HepG2 (cell line): ENCODE measurements around the gene MEGF6. TPM values are rescaled to one million over a fixed set of nuclear protein-coding genes. Genes with fewer than 3 reads are reported as not detected.

Experiments
- MED8 ChIP-seq: sonication (generic); formaldehyde crosslinking; IDR thresholded peaks from 2 replicates; pipeline ENCODE4 v1.8.1; 2023; ENCODE audit warnings: mild to moderate bottlenecking, missing genetic modification reagents; ENCODE audit not compliant: insufficient replicate concordance
- SOX5 ChIP-seq: IDR thresholded peaks from 2 replicates; pipeline ENCODE4 v1.6.1; 2016; ENCODE audit warnings: borderline replicate concordance
- ZNF547 ChIP-seq: sonication (generic); formaldehyde crosslinking; IDR thresholded peaks from 2 replicates; pipeline ENCODE4 v1.5.1; 2020; ENCODE audit warnings: mild to moderate bottlenecking, missing genetic modification reagents
- polyA plus RNA-seq, 8 experiments: library from polyadenylated mRNA; depleted of rRNA in 3 of 8; stranded (reverse) in 7 of 8; unstranded in 1 of 8; fragments of >200 nt; fragmentation: Illumina TruSeq in 4 of 8; extraction: Trizol in 4 of 8; gene quantifications; 2 replicates each; pipeline versions ENCODE4 v1.2.1 to v1.2.3, GENCODE V29; 2011 to 2016; ENCODE audit warnings: low read depth in 4 of 8, missing spikeins in 1 of 8, mixed read lengths in 1 of 8; ENCODE audit not compliant: insufficient read depth in 1 of 8
- total RNA-seq, 5 experiments: library from RNA; depleted of rRNA; stranded (reverse); fragments of >200 nt; fragmentation: Illumina TruSeq; extraction: Trizol; gene quantifications; 2 replicates each; pipeline ENCODE4 v1.2.3, GENCODE V29; 2016; ENCODE audit warnings: low read depth in 1 of 5
- TF ChIP-seq, protein P1 (sequence below): sonication (generic); formaldehyde crosslinking; IDR thresholded peaks from 2 replicates; pipeline ENCODE4 v1.4.0; 2020; ENCODE audit warnings: missing genetic modification reagents, borderline replicate concordance
- TF ChIP-seq, protein P2 (sequence below): sonication (generic); formaldehyde crosslinking; IDR thresholded peaks from 2 replicates; pipeline ENCODE4 v1.4.0; 2020; ENCODE audit warnings: missing genetic modification reagents, borderline replicate concordance
- TF ChIP-seq, protein P3 (sequence below): sonication (generic); formaldehyde crosslinking; IDR thresholded peaks from 2 replicates; pipeline ENCODE4 v1.4.0; 2020; ENCODE audit warnings: mild to moderate bottlenecking, missing genetic modification reagents

The MEGF6 gene
- total and polyA plus RNA-seq, 2 of the 13 experiments (the other 11 are each of a cell fraction or from before 2014, with no cell fraction given) = 1.9 TPM

DNA sequence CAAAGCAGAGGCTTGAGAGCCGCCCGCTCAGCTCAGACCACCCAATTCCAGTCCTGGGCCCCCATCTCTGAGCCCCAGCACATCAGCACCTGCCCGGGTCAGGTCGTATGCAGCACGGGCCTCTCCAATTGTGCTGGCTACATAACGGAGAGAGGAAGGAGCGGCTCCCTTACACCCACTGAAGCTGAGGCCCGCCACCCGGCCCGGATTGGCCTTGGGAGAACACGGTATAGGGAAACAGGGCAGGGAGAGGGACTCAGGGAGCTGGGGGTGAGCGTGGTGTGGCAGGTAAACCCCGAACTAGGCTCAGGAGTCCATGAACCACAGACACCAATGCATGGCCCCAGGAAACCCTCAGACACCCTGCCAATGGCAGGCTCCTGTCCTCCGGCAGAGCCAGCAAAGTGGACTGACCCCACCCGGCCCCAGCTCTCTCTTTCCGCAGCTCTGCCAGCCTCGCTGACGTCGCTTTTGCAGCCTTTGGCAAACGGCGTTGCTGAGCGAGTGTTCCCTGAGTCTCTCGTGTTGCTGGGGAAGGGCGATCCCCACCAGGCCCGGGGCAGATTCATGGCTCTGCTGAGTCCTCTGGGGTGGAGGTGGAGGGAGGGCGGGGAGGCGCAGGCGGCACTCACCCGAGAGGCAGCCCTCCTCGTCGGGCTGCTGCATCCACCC, 16.5 kb downstream of the MEGF6 start (continued):
- TF ChIP-seq, protein P1, sequence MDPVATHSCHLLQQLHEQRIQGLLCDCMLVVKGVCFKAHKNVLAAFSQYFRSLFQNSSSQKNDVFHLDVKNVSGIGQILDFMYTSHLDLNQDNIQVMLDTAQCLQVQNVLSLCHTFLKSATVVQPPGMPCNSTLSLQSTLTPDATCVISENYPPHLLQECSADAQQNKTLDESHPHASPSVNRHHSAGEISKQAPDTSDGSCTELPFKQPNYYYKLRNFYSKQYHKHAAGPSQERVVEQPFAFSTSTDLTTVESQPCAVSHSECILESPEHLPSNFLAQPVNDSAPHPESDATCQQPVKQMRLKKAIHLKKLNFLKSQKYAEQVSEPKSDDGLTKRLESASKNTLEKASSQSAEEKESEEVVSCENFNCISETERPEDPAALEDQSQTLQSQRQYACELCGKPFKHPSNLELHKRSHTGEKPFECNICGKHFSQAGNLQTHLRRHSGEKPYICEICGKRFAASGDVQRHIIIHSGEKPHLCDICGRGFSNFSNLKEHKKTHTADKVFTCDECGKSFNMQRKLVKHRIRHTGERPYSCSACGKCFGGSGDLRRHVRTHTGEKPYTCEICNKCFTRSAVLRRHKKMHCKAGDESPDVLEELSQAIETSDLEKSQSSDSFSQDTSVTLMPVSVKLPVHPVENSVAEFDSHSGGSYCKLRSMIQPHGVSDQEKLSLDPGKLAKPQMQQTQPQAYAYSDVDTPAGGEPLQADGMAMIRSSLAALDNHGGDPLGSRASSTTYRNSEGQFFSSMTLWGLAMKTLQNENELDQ (CRISPR knock-in tag) = no peak
- TF ChIP-seq, protein P2, sequence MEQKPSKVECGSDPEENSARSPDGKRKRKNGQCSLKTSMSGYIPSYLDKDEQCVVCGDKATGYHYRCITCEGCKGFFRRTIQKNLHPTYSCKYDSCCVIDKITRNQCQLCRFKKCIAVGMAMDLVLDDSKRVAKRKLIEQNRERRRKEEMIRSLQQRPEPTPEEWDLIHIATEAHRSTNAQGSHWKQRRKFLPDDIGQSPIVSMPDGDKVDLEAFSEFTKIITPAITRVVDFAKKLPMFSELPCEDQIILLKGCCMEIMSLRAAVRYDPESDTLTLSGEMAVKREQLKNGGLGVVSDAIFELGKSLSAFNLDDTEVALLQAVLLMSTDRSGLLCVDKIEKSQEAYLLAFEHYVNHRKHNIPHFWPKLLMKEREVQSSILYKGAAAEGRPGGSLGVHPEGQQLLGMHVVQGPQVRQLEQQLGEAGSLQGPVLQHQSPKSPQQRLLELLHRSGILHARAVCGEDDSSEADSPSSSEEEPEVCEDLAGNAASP (CRISPR knock-in tag) = no peak
- no peak for TF ChIP-seq SOX5 (CRISPR knock-in tag)
- TF ChIP-seq MED8 (CRISPR knock-in tag) = no peak
- TF ChIP-seq, protein P3, sequence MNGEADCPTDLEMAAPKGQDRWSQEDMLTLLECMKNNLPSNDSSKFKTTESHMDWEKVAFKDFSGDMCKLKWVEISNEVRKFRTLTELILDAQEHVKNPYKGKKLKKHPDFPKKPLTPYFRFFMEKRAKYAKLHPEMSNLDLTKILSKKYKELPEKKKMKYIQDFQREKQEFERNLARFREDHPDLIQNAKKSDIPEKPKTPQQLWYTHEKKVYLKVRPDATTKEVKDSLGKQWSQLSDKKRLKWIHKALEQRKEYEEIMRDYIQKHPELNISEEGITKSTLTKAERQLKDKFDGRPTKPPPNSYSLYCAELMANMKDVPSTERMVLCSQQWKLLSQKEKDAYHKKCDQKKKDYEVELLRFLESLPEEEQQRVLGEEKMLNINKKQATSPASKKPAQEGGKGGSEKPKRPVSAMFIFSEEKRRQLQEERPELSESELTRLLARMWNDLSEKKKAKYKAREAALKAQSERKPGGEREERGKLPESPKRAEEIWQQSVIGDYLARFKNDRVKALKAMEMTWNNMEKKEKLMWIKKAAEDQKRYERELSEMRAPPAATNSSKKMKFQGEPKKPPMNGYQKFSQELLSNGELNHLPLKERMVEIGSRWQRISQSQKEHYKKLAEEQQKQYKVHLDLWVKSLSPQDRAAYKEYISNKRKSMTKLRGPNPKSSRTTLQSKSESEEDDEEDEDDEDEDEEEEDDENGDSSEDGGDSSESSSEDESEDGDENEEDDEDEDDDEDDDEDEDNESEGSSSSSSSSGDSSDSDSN = no peak
- TF ChIP-seq ZNF547 = no peak
